GM18951 (cell line): ENCODE data around the gene SCN4A.

Experiments
- POLR2A ChIP-seq: IDR thresholded peaks from 4 replicates; pipeline ENCODE4 v1.6.1; 2011; ENCODE audit warnings: mild to moderate bottlenecking; ENCODE audit not compliant: insufficient read length, insufficient read depth; ENCODE audit errors: extremely low read depth
- in situ Hi-C: fragments of 300-500 bp; cut with MboI; formaldehyde crosslinking; loops from one replicate; pipeline ENCODE4 v1.12.0; 2022; ENCODE audit warnings: low sequenced_read_pairs, mixed read lengths, inconsistent platforms; ENCODE audit not compliant: unreplicated experiment

Gene SCN4A

DNA sequence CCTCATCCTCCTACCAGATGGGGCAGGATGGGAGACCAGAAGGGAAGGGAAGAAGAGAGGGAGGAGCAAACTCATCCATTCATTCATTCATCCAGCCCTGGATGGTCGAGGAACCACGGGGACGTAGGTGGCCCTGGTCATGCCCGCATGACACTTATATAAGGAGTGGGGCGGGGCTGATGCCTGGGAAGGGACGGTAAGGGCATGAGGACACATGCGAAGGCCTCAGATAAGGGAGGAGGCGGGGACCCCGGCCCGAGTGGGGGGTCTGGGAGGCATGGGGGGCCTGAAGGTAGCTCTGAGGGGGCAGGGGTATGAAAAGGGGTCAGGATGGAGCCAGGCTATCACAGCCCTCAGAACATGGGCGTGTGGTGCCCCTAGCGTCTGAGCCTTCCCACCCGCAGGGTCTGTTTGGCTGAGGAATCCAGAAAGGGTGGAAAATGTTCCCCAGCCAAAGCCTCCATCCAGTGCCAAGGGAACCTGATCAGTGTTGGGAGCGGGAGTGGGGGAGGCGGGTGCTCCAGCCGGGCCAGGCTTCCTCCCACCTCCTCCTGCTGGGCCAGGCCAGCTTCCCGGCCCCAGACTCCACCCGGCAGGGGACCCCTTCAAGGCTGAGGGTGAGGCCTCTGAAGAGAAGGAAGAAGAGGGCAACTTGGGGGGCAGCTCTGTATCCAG, 23.0 kb downstream of the SCN4A start:
- in situ Hi-C loops: no loop called here
- no peak for TF ChIP-seq POLR2A

- in situ Hi-C loops: no loop called here
- no peak for TF ChIP-seq POLR2A
Observed at GRCh38 chr17:63948521-63948920, 24.2 kb downstream of the SCN4A start.

- no peak for TF ChIP-seq POLR2A
- in situ Hi-C loops: no loop called here
Observed at GRCh38 chr17:63947711-63948330, 24.9 kb downstream of the SCN4A start.

DNA sequence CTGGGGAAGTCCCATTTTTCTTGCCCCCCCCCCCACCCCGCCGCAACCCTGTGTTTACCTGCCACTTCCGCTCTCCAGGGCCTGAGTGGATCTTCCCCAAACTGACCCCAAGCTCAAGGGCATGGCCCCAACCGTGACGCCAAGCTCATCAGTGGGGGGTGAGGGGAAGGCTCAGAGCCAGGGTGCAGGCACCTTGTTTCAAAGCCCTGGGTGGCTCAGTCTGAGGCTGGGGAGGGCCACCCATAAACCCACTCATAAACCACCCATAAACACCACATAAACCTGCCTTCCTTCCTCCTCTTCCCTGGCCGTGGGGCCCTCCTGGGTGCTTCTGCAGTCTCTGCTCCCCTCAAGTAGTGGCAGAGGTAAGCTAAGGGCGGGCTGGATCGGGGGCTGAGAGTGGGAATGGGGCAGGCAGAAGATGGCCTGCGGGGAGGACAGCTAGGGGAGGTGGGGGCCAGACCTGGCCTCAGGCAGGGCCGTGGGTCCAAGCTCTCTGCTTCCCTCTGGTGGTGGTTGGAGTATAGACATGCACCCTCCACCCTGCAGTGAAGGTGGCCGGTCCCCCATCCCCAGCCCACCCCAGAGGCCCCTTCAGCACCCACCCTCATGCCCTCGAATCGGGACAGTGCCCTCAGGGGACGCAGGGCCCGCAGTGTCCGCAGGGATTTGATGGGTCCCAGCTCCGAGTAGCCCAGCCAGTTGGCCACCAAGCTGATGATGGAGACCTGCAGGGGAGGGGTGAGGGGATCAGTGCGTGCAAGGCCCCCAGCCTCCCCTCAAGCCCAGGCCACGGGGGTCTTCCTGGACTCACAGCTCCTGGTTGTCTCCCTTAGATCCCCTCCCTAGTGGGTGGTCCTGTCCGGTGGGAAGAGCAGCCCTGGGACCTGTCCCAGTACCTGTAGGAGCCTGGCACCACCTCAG, 26.0 kb downstream of the SCN4A start:
- TF ChIP-seq POLR2A: peak; percentile 9
- in situ Hi-C loops: no loop called here

DNA sequence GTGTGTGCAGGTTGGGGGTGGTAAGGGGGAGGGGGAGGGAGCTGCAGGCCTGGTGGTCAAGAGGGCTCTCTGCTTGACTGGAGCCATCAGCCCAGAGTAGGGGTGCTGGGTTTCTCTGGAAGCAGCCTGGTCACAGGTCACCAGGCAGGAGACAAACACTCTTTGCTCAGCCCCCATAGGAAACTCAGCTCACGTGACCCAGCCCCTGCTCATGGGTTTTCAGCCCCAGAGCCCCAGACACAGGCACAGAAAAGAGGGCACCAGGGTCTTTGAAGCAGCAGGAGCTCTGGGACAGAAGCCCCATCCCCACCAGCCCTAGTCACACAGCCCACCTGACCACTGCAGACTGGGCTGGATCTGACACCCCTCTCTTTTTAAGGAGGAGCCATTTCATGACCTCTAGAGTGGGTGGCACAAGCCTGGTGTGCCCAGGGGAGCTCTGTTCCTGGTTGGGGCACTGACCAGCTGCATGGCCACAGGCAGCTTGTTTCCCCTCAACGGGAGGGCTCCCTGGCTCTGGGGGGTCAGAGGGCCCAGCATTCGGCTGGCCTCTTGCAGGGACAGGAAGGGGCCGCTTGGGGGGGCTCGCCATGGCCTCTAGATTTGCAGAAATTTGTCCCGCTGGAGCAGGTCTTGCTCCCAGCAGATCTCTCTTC, 26.8 kb downstream of the SCN4A start:
- in situ Hi-C loops: no loop called here
- no peak for TF ChIP-seq POLR2A

- in situ Hi-C loops: no loop called here
Observed at GRCh38 chr17:63944736-63945499, 27.8 kb downstream of the SCN4A start.

GRCh38 chr17:63943745-63944144, 29.0 kb downstream of the SCN4A start:
- TF ChIP-seq POLR2A: no peak
- in situ Hi-C loops: no loop called here

More at GRCh38 chr17:63944736-63945499, 27.8 kb downstream of the SCN4A start:
- no peak for TF ChIP-seq POLR2A

DNA sequence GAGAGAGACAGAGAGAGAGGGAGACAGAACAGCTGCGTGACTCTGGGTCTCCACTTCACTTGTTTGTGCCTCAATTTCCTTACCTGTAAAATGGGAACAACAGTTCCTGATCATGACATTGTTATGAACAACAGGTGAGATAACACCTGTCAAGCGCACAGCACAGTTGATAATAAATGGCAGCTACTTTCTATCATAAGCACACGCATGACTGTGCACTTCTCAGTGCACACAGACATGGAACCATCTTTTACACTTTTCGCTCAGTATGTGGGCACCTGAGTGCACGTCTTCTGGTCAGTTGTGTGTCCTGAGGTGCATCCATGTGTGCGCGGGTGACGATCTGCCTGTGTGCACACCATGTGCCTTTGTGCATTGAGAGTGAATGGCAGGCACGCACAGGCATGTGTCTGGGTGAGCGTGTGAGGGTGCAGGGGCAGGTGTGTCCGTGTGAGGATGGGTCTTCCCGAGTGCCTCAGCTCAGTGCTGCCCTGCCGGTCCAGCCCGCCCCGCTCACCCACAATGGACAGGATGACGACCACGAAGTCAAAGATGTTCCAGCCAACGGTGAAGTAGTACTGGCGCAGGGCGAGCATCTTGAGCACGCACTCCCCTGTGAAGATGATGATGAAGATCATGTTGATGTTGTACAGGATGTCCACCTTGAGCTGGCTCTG, 30.3 kb downstream of the SCN4A start:
- TF ChIP-seq POLR2A: no peak
- in situ Hi-C loops: no loop called here

DNA sequence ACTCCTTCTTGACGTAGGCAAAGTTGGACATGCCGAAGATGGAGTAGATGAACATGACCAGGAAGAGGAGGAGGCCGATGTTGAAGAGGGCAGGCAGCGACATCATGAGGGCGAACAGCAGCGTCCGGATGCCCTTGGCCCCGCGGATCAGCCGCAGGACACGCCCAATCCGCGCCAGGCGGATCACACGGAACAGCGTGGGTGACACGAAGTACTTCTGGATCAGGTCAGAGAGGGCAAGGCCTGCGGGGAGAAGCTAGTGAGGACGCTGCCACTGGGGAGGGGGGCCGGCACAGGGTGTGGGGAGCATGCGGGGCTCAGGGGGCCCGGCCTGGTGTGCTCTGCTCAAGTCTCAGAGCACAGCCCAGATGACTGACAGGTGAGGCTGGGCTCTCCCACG, 31.0 kb downstream of the SCN4A start:
- in situ Hi-C loops: no loop called here
- TF ChIP-seq POLR2A: no peak

DNA sequence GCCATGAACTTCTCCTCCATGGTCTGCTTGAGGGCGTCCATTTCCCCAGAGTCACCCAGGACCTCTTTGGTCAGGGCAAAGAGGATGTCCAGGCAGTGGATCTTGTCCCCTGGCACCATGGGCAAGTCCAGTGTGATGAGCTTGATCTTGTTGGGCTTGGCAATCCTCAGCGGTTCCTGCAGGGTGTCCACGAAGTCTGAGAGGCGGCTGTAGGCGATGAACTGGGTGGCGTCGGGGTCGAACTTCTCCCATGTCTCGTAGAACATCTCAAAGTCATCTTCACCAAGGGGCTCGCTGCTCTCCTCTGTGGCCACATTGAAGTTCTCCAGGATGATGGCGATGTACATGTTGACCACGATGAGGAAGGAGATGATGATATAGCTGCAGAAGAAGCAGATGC, 31.6 kb downstream of the SCN4A start:
- no peak for TF ChIP-seq POLR2A
- in situ Hi-C loops: no loop called here

DNA sequence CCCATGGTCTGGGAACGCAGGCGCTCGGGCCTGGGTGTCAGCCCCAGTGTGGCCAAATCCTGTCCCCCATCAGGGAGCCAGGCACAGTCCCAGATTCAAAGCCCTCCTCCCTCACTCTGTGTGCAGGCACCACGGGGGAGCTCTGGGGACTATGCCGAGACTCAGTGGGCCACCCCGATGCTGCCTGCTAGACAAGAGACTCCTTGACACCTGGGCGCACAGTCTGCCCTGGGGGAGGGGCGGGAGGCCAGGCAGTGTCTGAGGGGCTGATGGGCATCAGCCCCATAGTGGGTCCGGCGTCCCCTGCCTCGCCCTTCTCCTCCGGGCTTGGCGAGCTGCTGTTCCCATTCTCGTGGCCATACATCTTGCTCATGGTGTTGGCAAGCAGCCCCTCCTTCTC, 32.1 kb downstream of the SCN4A start:
- TF ChIP-seq POLR2A: no peak
- in situ Hi-C loops: no loop called here

DNA sequence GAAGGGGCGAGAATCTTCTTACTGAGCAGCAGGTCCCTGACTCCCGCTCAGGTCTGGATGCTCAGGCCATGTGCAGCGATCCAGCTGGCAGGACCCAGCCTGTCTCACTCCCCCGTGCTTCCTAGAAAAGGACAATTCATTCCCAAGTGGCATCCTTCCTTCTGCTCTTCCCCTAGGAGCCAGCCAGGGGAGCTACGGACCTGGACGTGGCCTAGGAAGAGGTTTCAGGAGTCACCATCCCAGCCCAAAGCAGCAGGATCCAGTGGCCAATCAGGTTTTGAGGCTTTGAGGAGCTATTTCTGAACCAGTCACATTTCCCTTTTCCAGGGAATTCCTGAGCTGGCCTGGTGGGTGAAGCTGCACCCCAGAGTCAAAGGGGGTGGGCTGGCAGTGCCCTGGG, 32.8 kb downstream of the SCN4A start:
- in situ Hi-C loops: no loop called here
- no peak for TF ChIP-seq POLR2A
